HG03342 (cell line): Measurements from ENCODE around the gene PRCC.
A peak's percentile ranks its signal among the peaks of the same experiment; 100 is the strongest.
"Not testable (repeated sequence)": the region's sequence is repeated elsewhere in the genome, so short reads cannot be mapped to it uniquely, and the experiment has no call there.

Experiments used
- ATAC-seq: cut with Tn5 transposase; IDR thresholded peaks from one replicate; pipeline ENCODE4 v1.9.1; 2021; ENCODE audit warnings: mild to moderate bottlenecking, moderate library complexity; ENCODE audit not compliant: unreplicated experiment

The PRCC gene

GRCh38 chr1:156760092-156760795 is 7.1 kb upstream of the PRCC start:
- ATAC-seq: no peak

- ATAC-seq: no peak
These were observed 6.6 kb upstream of the PRCC start for GRCh38 chr1:156760796-156761104.

GRCh38 chr1:156765136-156765535 is 2.2 kb upstream of the PRCC start:
- not testable (repeated sequence) for ATAC-seq

GRCh38 chr1:156765666-156766065 is 1.7 kb upstream of the PRCC start:
- ATAC-seq: no peak

- peak; percentile 5 for ATAC-seq
These were observed 836 bp upstream of the PRCC start for GRCh38 chr1:156766298-156767100.

GRCh38 chr1:156767879-156768604 is 707 bp downstream of the PRCC start:
- ATAC-seq: no peak

- no peak for ATAC-seq
These were observed 1.4 kb downstream of the PRCC start for GRCh38 chr1:156768610-156769295.

- no peak for ATAC-seq
These were observed 4.9 kb downstream of the PRCC start for GRCh38 chr1:156772222-156772621.

- no peak for ATAC-seq
These were observed 5.6 kb downstream of the PRCC start for GRCh38 chr1:156772728-156773497.

GRCh38 chr1:156773607-156774006 is 6.3 kb downstream of the PRCC start:
- ATAC-seq: no peak

- ATAC-seq: no peak
These were observed 8.5 kb downstream of the PRCC start for GRCh38 chr1:156775799-156776198.

- no peak for ATAC-seq
These were observed 9.6 kb downstream of the PRCC start for GRCh38 chr1:156776942-156777341.

- no peak for ATAC-seq
These were observed 10.2 kb downstream of the PRCC start for GRCh38 chr1:156777573-156777972.

- no peak for ATAC-seq
These were observed 14.4 kb downstream of the PRCC start for GRCh38 chr1:156781585-156782186.

GRCh38 chr1:156785458-156785857 is 18.1 kb downstream of the PRCC start:
- no peak for ATAC-seq

GRCh38 chr1:156786640-156787039 is 19.3 kb downstream of the PRCC start:
- ATAC-seq: no peak

- no peak for ATAC-seq
These were observed 20.8 kb downstream of the PRCC start for GRCh38 chr1:156788136-156788535.

GRCh38 chr1:156789621-156790318 is 22.4 kb downstream of the PRCC start:
- no peak for ATAC-seq
